ENCODE measurements around the gene PAK3.

Gene PAK3

DNA sequence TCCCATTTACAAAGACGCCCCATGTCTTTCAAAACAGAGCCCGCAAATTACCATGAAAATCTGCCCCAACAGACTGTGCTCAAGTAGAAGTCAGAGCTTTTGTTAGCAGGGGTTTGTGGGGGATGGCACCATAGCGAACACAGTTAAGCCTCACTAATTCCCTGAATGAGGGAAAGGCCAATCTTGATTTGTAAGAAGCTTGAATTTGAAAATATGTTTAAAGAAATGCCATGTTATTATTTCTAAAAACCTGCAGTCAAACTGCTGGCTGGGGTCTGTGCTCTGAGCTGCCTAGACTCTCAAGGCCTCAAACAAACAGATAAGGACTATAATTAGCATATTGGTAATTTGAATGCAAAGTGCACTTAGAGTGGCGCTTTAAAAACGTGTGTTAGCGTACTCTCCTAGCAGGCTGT lies 9.4 kb upstream of the PAK3 start:
- H3K27me3 ChIP-seq, result peaks cover 91% of the 10 kb centered on the region
- TF ChIP-seq CTCF (IDR thresholded peaks at IDR 0.05), result no peak

GRCh38 chrX:111088628-111089027 lies 7.4 kb upstream of the PAK3 start:
- H3K4me3 ChIP-seq (ENCODE audit: low read depth in 1 of 2, low read length in 1 of 2), result no peak overlapping the region
- no peaks in the 10 kb centered on the region for H3K9me3 ChIP-seq
- TF ChIP-seq CTCF (IDR thresholded peaks at IDR 0.05), result no peak
- no peak overlapping the region for H3K27ac ChIP-seq
- peaks cover 97% of the 10 kb centered on the region for H3K27me3 ChIP-seq
- H3K4me1 ChIP-seq (ENCODE audit: control insufficient read depth in 1 of 2, insufficient read depth in 1 of 2, low read depth in 1 of 2, low read length in 1 of 2), result no peaks in the 10 kb centered on the region
- H3K36me3 ChIP-seq, result no peaks in the 10 kb centered on the region

More for the DNA sequence above, 9.4 kb upstream of the PAK3 start:
- Histone ChIP-seq H3K9me3 (no peaks in the 10 kb centered on the region), H3K27ac (no peak overlapping the region), H3K36me3 (no peaks in the 10 kb centered on the region), H3K4me3 (ENCODE audit: low read depth in 1 of 2, low read length in 1 of 2) (no peak overlapping the region), H3K4me1 (ENCODE audit: control insufficient read depth in 1 of 2, insufficient read depth in 1 of 2, low read depth in 1 of 2, low read length in 1 of 2) (no peaks in the 10 kb centered on the region)

- H3K27me3 ChIP-seq, result peaks cover 97% of the 10 kb centered on the region
- H3K9me3 ChIP-seq, result no peaks in the 10 kb centered on the region
- no peaks in the 10 kb centered on the region for H3K36me3 ChIP-seq
- H3K4me3 ChIP-seq (ENCODE audit: low read depth in 1 of 2, low read length in 1 of 2), result no peak overlapping the region
- no peaks in the 10 kb centered on the region for H3K4me1 ChIP-seq (ENCODE audit: control insufficient read depth in 1 of 2, insufficient read depth in 1 of 2, low read depth in 1 of 2, low read length in 1 of 2)
- H3K27ac ChIP-seq, result no peak overlapping the region
- no peak for TF ChIP-seq CTCF (IDR thresholded peaks at IDR 0.05)
Observed at GRCh38 chrX:111090458-111090857, 5.5 kb upstream of the PAK3 start.

GRCh38 chrX:111098874-111099273 lies 2.9 kb downstream of the PAK3 start:
- Histone ChIP-seq H3K27me3 (peaks cover 65% of the 10 kb centered on the region), H3K9me3 (no peaks in the 10 kb centered on the region), H3K4me1 (ENCODE audit: control insufficient read depth in 1 of 2, insufficient read depth in 1 of 2, low read depth in 1 of 2, low read length in 1 of 2) (peaks cover 0 to 7% of the 10 kb centered on the region in 2 experiments), H3K36me3 (no peaks in the 10 kb centered on the region), H3K27ac (no peak overlapping the region), H3K4me3 (ENCODE audit: low read depth in 1 of 2, low read length in 1 of 2) (no peak overlapping the region)
- TF ChIP-seq CTCF (IDR thresholded peaks at IDR 0.05), result peak; percentile 48

GRCh38 chrX:111100191-111100590 lies 4.2 kb downstream of the PAK3 start:
- peaks cover 52% of the 10 kb centered on the region for H3K27me3 ChIP-seq
- H3K36me3 ChIP-seq, result no peaks in the 10 kb centered on the region
- H3K9me3 ChIP-seq, result no peaks in the 10 kb centered on the region
- no peak overlapping the region for H3K4me3 ChIP-seq (ENCODE audit: low read depth in 1 of 2, low read length in 1 of 2)
- peaks cover 0 to 7% of the 10 kb centered on the region in 2 experiments for H3K4me1 ChIP-seq (ENCODE audit: control insufficient read depth in 1 of 2, insufficient read depth in 1 of 2, low read depth in 1 of 2, low read length in 1 of 2)
- TF ChIP-seq CTCF (IDR thresholded peaks at IDR 0.05), result no peak
- H3K27ac ChIP-seq, result no peak overlapping the region

DNA sequence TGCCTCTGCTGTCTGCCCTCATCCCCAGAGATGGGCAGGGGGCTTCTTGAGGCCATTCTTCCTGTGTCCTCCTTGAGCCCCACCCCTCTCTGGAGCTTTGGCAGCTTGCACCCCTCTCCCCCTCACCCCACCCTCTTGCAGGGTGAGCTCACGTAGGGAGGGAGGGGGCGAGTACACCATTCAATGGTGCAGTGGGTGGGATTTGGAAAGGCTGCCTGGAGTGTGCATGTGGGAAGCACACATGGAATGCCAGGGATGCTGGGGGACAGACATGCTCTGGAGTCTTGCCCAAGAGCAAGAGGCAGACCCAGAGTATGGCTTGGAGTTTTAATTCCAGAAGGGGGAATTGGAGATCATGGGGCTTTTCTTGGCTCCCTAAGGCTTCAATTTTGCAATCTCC lies 5.6 kb downstream of the PAK3 start:
- H3K4me1 ChIP-seq (ENCODE audit: control insufficient read depth in 1 of 2, insufficient read depth in 1 of 2, low read depth in 1 of 2, low read length in 1 of 2), result no peaks in the 10 kb centered on the region
- no peak overlapping the region for H3K27ac ChIP-seq
- no peaks in the 10 kb centered on the region for H3K9me3 ChIP-seq
- TF ChIP-seq CTCF (IDR thresholded peaks at IDR 0.05), result no peak
- H3K27me3 ChIP-seq, result peaks cover 38% of the 10 kb centered on the region
- no peaks in the 10 kb centered on the region for H3K36me3 ChIP-seq
- H3K4me3 ChIP-seq (ENCODE audit: low read depth in 1 of 2, low read length in 1 of 2), result no peak overlapping the region
